Glomerular endothelial cell (primary cell): ENCODE data around the gene ALMS1. TPM values are rescaled to one million over a fixed set of nuclear protein-coding genes. Genes with fewer than 3 reads are reported as not detected.

Experiments
- total RNA-seq: library from RNA; depleted of rRNA; stranded (reverse); fragments of >200 nt; gene quantifications from 2 replicates; pipeline ENCODE4 v1.2.3, GENCODE V29; 2015

ALMS1 gene
- total RNA-seq, 1 donor from 2014 or later = 17.4 TPM

Other genes with a start within 250 kb of the ALMS1 start
- gene NOTO, start 183.3 kb upstream of the ALMS1 start, total RNA-seq = not detected in 2 replicates
- gene SMYD5, start 171.6 kb upstream of the ALMS1 start, total RNA-seq = 9.5 and 18.4 TPM in 2 replicates
- gene PRADC1, start 152.6 kb upstream of the ALMS1 start, total RNA-seq = 12.1 and 17.1 TPM in 2 replicates
- 322 and 334 TPM in 2 replicates for gene CCT7, start 151.5 kb upstream of the ALMS1 start, total RNA-seq
- 2.3 and 2.9 TPM in 2 replicates for gene FBXO41, start 101.4 kb upstream of the ALMS1 start, total RNA-seq
- not detected in 2 replicates for gene EGR4, start 92.3 kb upstream of the ALMS1 start, total RNA-seq